Measurements from ENCODE around the gene SNRPA. TPM values are rescaled to one million over a fixed set of nuclear protein-coding genes. Genes with fewer than 3 reads are reported as not detected.

SNRPA gene
- polyA plus RNA-seq, 12 donors, result 50.0 to 117 (median 66.6) TPM; not detected in 1

GRCh38 chr19:40798683-40799557, 47.9 kb downstream of the SNRPA start, which contains the start of gene EGLN2:
EGLN2 (plus strand) TSS chr19:40799191; CDS start chr19:40800573, 1,382 bp downstream.
- DNase-seq, result peak; percentile 99

- no peak for DNase-seq
Measured at GRCh38 chr19:40799558-40800338, 48.7 kb downstream of the SNRPA start.

- DNase-seq, result no peak
Measured at GRCh38 chr19:40800339-40800996, 49.5 kb downstream of the SNRPA start.

GRCh38 chr19:40800997-40801377, 50.0 kb downstream of the SNRPA start:
- no peak for DNase-seq

DNA sequence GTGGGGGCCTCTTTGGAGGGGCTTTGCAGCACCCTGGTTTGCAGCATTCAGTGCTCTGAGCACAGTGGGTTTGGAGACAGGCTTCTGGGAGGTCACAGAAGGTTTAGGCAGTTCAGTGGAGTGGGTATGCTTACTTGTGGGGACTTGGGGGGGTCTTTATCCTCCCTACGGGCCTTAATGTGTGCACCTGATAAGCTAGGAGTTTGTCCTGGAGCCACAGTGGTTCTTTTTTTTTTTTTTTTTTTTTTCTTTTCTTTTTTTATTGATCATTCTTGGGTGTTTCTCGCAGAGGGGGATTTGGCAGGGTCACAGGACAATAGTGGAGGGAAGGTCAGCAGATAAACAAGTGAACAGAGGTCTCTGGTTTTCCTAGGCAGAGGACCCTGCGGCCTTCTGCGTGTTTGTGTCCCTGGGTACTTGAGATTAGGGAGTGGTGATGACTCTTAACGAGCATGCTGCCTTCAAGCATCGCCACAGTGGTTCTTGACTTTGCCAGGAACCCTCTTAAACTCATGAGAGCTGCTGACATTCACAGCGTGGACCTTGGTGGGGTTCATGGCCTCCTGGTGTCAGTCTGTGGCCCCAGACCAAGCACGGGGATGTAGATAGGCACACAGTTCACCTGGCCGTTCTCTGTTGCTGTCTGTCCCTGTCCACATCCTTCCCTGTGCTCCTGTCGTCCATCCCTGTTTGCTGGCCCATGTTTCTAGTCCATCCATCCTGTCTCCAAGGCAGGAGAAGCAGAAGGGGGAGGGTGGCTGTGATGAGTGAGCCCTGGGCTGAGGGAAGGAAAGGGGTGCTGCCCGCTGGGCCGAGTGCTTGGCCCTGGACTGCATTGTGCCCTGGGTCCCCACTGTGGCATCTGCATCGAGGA, 50.7 kb downstream of the SNRPA start:
- DNase-seq, result no peak

DNA sequence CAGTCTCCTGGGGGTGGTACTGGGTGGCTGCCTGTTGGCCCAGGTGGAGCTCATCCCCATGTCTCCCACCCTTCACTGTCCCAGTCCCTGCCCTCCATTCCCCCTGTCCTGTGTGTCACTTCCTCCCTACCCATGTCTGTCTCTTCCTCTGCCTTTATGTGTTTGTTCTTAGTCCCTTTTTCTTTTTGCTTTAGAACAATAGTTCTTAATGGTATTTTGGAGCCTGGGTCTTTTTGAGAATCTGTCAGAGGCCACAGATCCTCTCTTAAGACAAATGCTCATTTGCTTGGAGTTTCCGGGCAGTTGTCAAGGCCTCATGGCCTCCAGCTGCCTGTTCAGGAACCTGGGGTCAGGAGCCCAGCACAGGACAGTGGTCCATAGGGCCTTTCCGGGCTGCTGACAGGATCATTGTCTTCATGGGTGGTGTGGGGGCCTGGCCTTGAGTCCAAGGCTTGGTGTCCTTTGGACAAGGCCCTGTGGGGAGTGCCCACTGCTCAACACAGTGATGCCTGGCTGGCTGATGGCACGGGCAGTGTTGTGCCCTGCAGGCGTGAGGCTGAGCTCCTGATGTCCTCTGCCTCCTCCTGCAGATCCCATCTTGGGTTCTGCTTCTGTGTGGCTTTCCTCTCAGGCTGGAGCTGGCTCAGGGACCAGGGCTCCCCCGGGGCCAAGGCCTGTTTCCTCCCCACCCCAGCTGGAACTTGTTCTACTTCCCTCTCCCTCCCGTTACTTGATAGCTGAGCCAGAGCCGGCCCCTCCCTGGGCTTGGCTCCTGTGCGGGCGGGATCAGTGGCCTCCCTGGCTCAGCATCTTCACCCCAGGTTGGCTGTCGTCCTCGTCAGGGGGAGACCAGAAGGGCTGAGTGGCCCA, 51.5 kb downstream of the SNRPA start:
- DNase-seq, result no peak

GRCh38 chr19:40803170-40803856, 52.3 kb downstream of the SNRPA start:
- DNase-seq, result no peak

DNA sequence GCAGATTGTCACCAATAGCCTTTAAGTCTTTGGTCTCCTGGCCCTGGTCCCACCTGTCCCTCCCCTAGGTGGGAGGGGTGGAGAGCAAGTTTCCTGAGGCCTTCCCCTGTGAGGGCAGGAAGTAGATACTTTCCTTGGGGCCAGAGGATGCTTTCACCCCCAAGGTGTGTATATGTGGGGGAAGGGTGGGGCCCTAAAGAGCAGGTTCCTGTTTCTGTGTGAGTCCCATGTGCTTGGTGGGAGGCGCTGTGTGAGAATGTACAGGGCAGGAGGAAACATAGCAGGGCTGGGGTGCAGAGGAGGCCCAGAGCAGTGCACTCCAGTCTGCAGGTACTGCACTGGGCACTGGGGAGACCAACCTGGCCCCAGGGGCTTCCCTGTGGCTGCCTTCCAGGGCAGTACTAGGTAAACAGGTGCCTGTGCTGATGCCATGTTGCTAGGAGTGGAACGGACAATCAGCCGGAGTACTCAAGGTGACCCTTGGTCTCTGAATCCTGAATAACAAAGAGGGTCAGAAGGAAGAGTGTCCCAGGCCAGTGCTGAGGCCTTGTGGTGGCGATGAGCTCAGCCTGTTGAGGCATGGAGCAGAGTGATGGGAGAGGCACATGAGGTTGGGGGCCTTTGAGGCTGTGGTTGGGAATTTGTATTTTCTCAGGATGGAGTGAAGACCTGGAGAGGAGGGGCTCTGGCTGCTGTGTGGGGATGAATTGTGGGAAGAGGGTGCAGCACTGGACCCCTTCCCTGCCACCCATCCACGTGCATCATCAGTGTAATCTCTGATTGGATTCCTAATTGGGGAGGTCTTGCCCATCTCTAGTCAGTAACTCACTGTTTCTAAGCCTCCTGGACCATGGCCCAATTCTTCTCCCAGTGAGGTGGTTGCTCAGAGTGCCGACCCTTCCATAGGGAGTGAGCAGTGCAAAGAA, 53.1 kb downstream of the SNRPA start:
- DNase-seq, result no peak

GRCh38 chr19:40804783-40805242, 53.8 kb downstream of the SNRPA start:
- no peak for DNase-seq

- no peak for DNase-seq
Measured at GRCh38 chr19:40805258-40805868, 54.4 kb downstream of the SNRPA start.

DNA sequence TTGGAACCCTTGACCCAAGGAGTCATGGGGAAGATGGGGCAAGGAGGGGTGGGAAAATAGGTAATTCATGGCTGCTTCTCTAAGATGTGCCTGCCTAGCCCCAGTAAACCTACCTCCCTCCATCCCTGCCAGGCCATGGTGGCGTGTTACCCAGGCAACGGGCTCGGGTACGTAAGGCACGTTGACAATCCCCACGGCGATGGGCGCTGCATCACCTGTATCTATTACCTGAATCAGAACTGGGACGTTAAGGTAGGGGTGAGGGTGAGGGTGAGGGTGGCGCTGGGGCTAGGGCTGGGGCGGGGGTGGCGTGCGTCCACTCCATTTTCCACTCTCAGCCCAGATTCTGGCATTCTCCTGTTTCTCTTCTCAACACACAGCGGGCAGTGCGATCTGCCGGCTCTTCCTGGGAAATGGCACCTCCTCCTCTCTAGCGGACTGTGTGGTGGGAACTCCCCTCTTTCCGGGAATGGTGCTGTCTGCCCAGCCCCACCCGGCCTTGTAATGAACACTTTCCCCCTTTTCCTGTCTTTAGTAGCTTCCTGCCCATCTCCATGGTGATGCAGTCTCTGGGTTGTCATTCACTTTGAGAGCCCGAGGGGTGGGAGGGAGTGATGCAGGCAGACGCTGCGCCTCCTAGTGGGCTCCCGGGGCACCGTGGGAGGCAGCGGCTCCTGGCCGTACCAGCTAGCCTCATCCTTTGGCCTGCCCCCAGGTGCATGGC, 55.6 kb downstream of the SNRPA start:
- DNase-seq, result peak; percentile 84

DNA sequence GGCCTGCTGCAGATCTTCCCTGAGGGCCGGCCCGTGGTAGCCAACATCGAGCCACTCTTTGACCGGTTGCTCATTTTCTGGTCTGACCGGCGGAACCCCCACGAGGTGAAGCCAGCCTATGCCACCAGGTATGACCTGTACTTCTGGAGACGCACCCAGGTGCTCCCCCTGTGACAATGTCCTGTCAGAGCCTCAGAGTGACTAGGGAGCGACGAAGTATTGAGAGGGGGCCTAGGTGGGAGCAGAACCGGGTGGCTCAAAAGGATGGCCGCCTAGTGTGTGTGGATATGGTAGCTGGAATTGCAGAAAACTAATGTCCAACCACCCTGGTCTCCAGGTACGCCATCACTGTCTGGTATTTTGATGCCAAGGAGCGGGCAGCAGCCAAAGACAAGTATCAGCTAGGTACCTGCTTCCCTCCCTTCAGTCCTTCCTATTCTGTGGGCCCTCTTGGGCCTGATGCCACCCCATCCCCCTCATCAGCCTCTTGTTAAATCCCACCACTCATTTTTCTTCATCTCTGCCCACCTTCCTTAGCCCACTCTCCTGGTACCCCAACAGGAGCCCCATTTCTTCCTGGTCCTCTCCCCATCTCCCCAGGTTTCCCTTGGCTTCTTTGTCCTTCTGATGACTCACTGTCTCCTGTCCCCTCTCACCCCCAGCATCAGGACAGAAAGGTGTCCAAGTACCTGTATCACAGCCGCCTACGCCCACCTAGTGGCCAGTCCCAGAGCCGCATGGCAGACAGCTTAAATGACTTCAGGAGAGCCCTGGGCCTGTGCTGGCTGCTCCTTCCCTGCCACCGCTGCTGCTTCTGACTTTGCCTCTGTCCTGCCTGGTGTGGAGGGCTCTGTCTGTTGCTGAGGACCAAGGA, 56.4 kb downstream of the SNRPA start:
- DNase-seq, result no peak

DNA sequence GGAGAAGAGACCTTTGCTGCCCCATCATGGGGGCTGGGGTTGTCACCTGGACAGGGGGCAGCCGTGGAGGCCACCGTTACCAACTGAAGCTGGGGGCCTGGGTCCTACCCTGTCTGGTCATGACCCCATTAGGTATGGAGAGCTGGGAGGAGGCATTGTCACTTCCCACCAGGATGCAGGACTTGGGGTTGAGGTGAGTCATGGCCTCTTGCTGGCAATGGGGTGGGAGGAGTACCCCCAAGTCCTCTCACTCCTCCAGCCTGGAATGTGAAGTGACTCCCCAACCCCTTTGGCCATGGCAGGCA, 57.0 kb downstream of the SNRPA start:
- no peak for DNase-seq

DNA sequence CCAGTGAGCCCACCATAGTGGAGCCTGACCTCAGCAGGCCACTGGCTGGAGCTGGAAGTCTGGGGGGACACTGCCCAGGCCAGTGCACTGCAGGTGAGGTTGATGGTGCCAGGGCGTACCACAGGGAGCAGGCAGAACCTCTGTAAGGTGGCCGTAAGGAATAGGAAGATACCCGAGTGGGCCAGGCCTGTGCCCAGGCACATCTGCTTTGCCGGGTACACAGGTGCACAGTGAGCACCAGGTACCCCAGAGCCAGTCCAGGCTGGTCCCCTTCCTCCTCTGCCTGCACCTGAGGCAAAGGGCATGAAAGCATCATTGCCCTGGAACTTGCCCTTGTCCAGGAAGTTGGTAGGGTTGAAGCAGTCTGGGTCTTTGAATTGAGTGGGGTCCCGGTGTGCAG, 57.5 kb downstream of the SNRPA start:
- DNase-seq, result no peak

DNA sequence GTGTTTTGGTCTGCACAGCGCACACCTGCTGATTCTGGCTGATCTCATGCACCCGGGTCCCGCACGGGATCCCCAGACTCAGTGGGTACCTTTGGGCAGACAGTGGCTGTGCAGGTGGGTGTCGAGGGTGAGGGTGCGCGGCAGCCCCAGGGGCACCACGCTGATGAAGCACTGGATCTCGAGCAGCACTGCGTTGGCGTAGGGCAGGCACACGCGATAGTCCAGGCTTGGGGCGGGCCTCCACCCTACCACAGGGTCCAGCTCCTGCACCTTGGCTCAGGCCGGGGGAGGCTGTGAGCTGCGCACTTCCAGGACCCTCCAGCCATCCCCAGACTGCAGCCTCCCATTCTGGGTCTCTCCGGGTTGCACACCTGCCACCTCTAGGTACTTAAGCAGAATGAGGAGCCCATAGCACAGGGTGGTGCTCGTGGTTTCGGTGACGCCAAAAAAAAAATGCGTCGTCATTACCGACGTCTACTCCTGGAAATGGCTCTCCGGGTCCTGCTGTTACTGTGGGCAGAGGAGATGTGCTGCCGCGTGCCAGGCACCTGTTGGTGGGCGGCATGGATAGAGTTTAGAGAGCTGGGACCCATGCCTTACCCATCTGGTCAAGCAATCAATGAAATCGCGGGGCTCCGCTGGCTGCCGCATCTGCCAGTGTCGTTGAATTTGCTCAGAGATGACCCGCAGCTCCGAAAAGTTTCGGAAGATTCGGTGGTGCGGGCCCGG, 58.5 kb downstream of the SNRPA start:
- DNase-seq, result no peak

- no peak for DNase-seq
Measured at GRCh38 chr19:40810160-40810559, 59.2 kb downstream of the SNRPA start.

Data from muscle of arm (tissue), 12 donors.